Cardiac fibroblast (primary cell): Measurements from ENCODE around the gene CFAP100.

Experiments used
- DNase-seq, 2 donors: peaks; one replicate each; pipeline versions ENCODE4 v3.0.0 to v3.0.0-alpha.2; 2010; ENCODE audit warnings: low read depth in 2 of 2
- H3K4me3 ChIP-seq, 2 donors: replicated peaks in 1 of 2; 1 replicate in 1 of 2; 2 replicates in 1 of 2; pipeline ENCODE4 v1.5.1; 2011; ENCODE audit warnings: low read depth in 2 of 2, low read length in 2 of 2, mild to moderate bottlenecking in 2 of 2, moderate library complexity in 1 of 2
- CTCF ChIP-seq: IDR thresholded peaks from one replicate; pipeline ENCODE4 v1.5.1; 2011; ENCODE audit warnings: low read depth, mild to moderate bottlenecking, low read length, inconsistent platforms

CFAP100 gene

DNA sequence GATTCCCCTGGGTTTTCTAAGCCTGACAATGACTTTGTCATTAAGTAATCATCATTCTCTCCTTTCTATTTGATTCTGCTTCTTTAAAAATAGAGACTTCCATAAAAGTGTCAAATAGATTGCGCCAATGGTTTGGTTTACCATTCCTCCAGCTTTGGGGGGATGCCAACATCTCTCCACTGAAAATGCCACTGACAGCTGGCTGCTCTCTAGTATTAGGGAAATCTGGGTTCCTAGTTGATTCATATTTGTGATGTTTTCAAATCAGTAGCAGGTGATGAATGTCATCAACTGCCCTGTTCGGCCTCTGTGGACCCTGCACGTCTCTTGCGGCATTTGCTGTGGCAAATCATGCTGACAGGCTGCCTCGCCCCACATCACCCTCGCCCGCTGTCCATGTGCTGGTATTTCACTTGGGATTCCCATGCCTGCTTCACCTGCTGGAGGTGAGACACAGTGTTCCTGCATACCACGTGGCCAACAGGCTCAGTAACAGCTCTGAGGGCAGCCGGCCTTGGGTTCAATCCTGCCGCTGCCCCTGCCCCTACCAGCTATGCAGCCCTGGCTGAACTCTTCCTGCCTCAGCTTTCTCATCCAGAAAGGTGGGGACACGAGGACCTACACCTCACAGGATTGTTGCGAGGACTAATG, 52.9 kb downstream of the CFAP100 start:
- TF ChIP-seq CTCF = no peak
- no peak overlapping the region for H3K4me3 ChIP-seq
- DNase-seq = no peak

GRCh38 chr3:126448136-126448892, 53.6 kb downstream of the CFAP100 start:
- no peak for TF ChIP-seq CTCF

GRCh38 chr3:126448893-126449180, 54.1 kb downstream of the CFAP100 start:
- H3K4me3 ChIP-seq = no peak overlapping the region
- no peak for TF ChIP-seq CTCF
- DNase-seq = no peak

More at GRCh38 chr3:126448136-126448892, 53.6 kb downstream of the CFAP100 start:
- no peak overlapping the region for H3K4me3 ChIP-seq
- no peak for DNase-seq

DNA sequence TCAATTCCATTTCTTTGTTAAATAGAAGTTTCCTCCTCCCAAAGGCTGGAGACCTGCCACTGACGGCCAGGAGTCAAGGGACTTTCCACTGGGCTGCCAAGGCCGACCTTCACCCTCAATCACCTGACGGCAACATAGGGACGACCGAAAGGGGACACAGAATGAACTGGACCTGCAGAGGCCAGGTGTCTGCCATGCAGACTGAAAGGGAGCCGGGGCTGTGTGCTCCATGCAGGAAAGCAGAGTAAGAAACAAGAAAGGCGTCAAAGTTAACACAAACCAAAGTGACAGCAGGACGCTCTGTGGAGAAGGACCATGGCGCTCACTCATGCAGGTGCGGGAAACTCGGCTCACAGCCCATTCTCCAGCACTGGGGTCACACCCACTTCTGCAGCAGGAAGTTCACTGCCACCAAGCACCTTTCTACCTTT, 54.9 kb downstream of the CFAP100 start:
- no peak for TF ChIP-seq CTCF
- no peak for DNase-seq
- H3K4me3 ChIP-seq = no peak overlapping the region

GRCh38 chr3:126450219-126450618, 55.5 kb downstream of the CFAP100 start:
- no peak overlapping the region for H3K4me3 ChIP-seq
- TF ChIP-seq CTCF = no peak
- no peak for DNase-seq

- no peak overlapping the region for H3K4me3 ChIP-seq
- DNase-seq = no peak
- no peak for TF ChIP-seq CTCF
These were observed 56.0 kb downstream of the CFAP100 start for GRCh38 chr3:126450744-126451143.
